Psoas muscle (tissue), 8 donors: ENCODE results near the gene BMP4. TPM values are rescaled to one million over a fixed set of nuclear protein-coding genes. Genes with fewer than 3 reads are reported as not detected.

Experiments
- ATAC-seq, 4 donors: fragments of 200-7000 bp; cut with Tn5 transposase; one replicate each; pipeline ENCODE4 v1.9.1; 2020; ENCODE audit warnings: moderate library complexity in 3 of 4, mild to moderate bottlenecking in 2 of 4
- DNase-seq, 2 donors: peaks; one replicate each; pipeline ENCODE4 v3.0.0-alpha.2; 2020
- H3K27ac ChIP-seq: fragments of 200-600 bp; one replicate; pipeline ENCODE4 v1.8.0; 2022
- H3K27me3 ChIP-seq, 3 donors: fragments of 200-600 bp in 1 of 3; one replicate each; pipeline versions ENCODE4 v1.6.1 to v1.8.0; 2013 to 2022; ENCODE audit warnings: low read length in 2 of 3, mild to moderate bottlenecking in 2 of 3, moderate library complexity in 1 of 3; ENCODE audit not compliant: insufficient read depth in 3 of 3
- H3K36me3 ChIP-seq, 2 donors: fragments of 200-600 bp in 1 of 2; one replicate each; pipeline versions ENCODE4 v1.6.1 to v1.8.0; 2013 to 2022; ENCODE audit warnings: low read depth in 1 of 2, mild to moderate bottlenecking in 1 of 2, moderate library complexity in 1 of 2; ENCODE audit not compliant: insufficient read depth in 1 of 2
- H3K4me1 ChIP-seq: fragments of 200-600 bp; one replicate; pipeline ENCODE4 v1.8.0; 2022
- H3K4me3 ChIP-seq: fragments of 200-600 bp; one replicate; pipeline ENCODE4 v1.8.0; 2022; ENCODE audit warnings: mild to moderate bottlenecking
- H3K9me3 ChIP-seq: fragments of 200-600 bp; one replicate; pipeline ENCODE4 v1.8.0; 2022
- CTCF ChIP-seq: fragments of 200-600 bp; IDR thresholded peaks from one replicate; pipeline ENCODE4 v1.8.0; 2022; ENCODE audit warnings: antibody characterized with exemption
- WGBS, 3 donors: extraction: QIAGEN DNeasy Blood & Tissue Kit; methylation state at CpG; one replicate each; pipeline versions ENCODE4 v1.1.6 to v1.1.7; 2013; 5-methylcytosine and 5-hydroxymethylcytosine counted together
- intact Hi-C, 2 donors: fragments of 100-400 bp; cut with DNase I; formaldehyde crosslinking; loops; one replicate each; pipeline versions ENCODE4 v1.11.0 to v1.14.2; 2022
- long read RNA-seq, 2 donors: library from polyadenylated mRNA; unstranded; transcript quantifications; one replicate each; pipeline ENCODE4 v2.0.0, GENCODE V29; 2021
- polyA plus RNA-seq, 3 donors: library from polyadenylated mRNA; stranded (reverse); fragments of 200-250 nt; gene quantifications; one replicate each; pipeline ENCODE4 v1.2.3, GENCODE V29; 2013
- total RNA-seq, 4 donors: library from RNA; stranded (reverse); fragmentation: NEBNext Ultra II Directional in 2 of 4; extraction: Animal tissue kit (Norgen Biotek cat#: 25700) in 2 of 4; gene quantifications; one replicate each; pipeline versions ENCODE4 v1.2.1 to v1.2.4, GENCODE V29; 2021 to 2023
- donor health status: healthy with polysubstance abuse.
- donor health status: DM: no; HTN: no; CAD: no; lungs with moderate emphysema.
- donor health status: Bipolar disorder and iron deficiency.
- donor health status: healthy.
- donor health status: DM: yes; HTN: yes; CAD: no.
- donor health status: DM: no; HTN: no; CAD: no.
- donor health status: DM: no; HTN: no; CAD: no.
- donor health status: DM: yes; HTN: yes; CAD: no.

The BMP4 gene
- total RNA-seq, result 1 to 10 TPM; 2.5 to 8.6 (median 5.3) TPM
- polyA plus RNA-seq, result 1 to 10 TPM; 2.4 to 4.4 (median 3.0) TPM
- long read RNA-seq, donor 1, partial matches to known transcripts, result 1 of 3 reads
- long read RNA-seq, donor 1, other reads (novel, unspliced or antisense), result 0 of 3 reads
- long read RNA-seq, donor 2, partial matches to known transcripts, result 0 of 7 reads
- long read RNA-seq, donor 2, other reads (novel, unspliced or antisense), result 3 of 7 reads

DNA sequence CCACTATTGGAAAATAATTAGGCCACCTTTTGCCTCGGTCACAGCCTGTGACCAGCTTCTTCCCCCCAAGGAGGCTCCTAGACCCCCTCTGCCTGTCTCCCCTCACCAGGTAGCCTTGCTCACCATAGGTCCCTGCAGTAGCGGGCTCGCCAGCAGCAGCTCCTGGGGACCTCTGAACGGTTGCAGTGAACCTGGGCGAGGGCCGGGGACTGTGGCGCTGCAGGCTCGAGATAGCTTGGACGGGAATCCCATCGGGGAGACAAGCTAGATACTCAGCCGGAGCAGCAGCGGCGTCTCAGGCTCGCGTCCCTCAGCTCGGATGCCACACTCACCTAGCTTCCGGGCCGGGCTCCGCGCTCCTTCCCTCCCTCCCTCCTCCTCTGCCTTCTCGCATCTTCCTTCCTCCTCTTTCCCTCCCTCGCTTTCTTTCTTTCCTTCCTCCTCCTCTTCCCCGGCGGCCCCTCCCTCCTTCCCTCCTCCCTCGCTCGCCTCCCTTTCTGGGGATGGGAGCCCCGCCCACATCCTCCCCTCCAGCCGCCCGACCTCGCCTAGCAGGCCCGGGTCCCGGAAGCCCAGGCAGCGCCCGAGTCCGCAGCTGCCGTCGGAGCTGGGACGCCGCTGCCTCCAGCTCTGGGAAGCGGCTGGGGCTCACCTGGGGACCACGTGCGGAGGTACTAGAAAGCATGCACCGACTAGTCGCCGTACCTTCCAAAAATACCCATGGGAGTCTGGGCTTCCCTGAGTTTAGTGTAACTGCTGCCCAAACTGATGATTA is at the start of gene BMP4:
TSS of gene BMP4 (minus strand) at position 399 of the 775 bp plus-strand sequence. CDS start 4,603 bp downstream, outside the sequence.
- WGBS, 3 donors, result 4 to 12% (median 5%) methylated on average over 35 to 45 of the region's 45 CpGs
- Histone ChIP-seq H3K27me3 (peaks cover 0 to 84% (median 14%) of the 10 kb centered on the region in 3 donors), H3K4me1 (peaks cover 16% of the 10 kb centered on the region)

GRCh38 chr14:54003064-54003463 is 46.4 kb upstream of the BMP4 start:
- intact Hi-C loops, result no loop called here
- ATAC-seq, result no peak
- WGBS, 3 donors, result 81 to 89% (median 81%) methylated on average over 2 of the region's 2 CpGs
- Histone ChIP-seq H3K4me3 (no peak overlapping the region), H3K36me3 (no peaks in the 10 kb centered on the region), H3K27me3 (no peaks in the 10 kb centered on the region), H3K4me1 (no peaks in the 10 kb centered on the region), H3K9me3 (no peaks in the 10 kb centered on the region), H3K27ac (no peak overlapping the region)
- no peak for DNase-seq
- TF ChIP-seq CTCF, result no peak

More for the DNA sequence above, at the start of gene BMP4:
- intact Hi-C loops, result loop anchor here in 1 of 2 donors (5.0 kb wide), 1 partner anchor 216 kb away; no protein-coding TSS in a partner anchor
- no peaks in the 10 kb centered on the region for H3K9me3 ChIP-seq
- no peaks in the 10 kb centered on the region for H3K36me3 ChIP-seq
- peak within 1 kb of the TSS; percentile 70 for H3K27ac ChIP-seq
- H3K4me3 ChIP-seq, result peak within 1 kb of the TSS; percentile 70
- peak; percentile 84 to 91 for DNase-seq
- peak; percentile 48 to 60 (median 56) for ATAC-seq
- TF ChIP-seq CTCF, result no peak

DNA sequence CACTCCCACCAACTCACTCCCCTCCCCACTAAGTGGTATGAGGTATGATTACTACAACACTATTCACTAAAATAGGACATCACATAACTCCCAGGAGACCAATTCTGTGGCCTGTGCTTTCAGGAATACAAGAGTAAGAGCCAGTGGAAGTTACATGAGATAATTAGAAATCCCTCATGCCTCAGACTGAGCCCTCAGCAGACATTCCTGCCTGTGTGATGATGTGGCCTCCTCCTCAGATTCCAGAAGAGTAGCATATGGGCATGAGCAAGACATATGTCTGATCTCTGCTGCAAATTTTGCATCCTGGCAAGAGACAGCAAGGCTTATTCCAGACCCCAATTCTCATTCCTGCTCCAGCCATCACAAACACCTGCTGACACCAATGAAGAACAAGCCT is 46.0 kb upstream of the BMP4 start:
- Histone ChIP-seq H3K27ac (no peak overlapping the region), H3K4me3 (no peak overlapping the region), H3K36me3 (no peaks in the 10 kb centered on the region), H3K9me3 (no peaks in the 10 kb centered on the region), H3K4me1 (no peaks in the 10 kb centered on the region), H3K27me3 (no peaks in the 10 kb centered on the region)
- DNase-seq (no peak), ATAC-seq (no peak)
- no peak for TF ChIP-seq CTCF
- intact Hi-C loops, result no loop called here

DNA sequence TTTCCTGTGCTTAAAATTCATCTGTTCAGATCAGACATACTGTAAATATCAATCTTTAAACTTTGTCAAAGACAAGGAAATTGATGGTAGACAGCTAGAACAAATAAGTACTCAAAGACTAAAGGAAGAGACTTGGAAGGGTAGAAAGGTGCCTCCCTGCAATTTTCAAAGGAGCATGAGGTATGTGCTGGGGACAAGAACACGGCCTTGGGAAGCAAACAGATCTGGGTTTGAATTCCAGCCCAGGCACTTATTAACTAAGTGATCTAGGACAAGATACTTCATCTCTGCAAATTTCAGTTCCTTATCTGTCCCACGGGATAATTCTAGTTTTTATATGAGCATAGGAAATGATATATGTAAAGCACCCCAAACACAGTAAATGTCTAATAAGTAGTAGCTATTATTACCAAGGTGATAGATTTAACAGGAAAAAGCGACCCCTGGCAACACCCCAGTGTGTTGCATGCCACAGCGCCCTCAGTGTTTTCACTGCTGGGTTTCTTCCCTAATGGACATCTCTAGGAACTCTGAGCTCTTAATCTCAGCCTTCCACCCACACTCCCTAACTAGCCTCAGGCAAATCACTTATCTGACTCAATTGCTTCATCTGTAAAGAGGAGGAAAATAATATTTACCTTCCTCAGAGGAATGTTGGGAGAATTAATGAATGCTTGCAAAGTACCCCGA is 44.7 kb upstream of the BMP4 start:
- no peak for TF ChIP-seq CTCF
- Histone ChIP-seq H3K27ac (no peak overlapping the region), H3K36me3 (no peaks in the 10 kb centered on the region), H3K4me3 (no peak overlapping the region), H3K9me3 (no peaks in the 10 kb centered on the region), H3K4me1 (no peaks in the 10 kb centered on the region), H3K27me3 (no peaks in the 10 kb centered on the region)
- intact Hi-C loops, result no loop called here
- no peak for DNase-seq
- ATAC-seq, result no peak
- 75 to 83% (median 77%) methylated on average over 5 of the region's 5 CpGs for WGBS, 3 donors
